ENCODE results near the gene SOST. TPM values are rescaled to one million over a fixed set of nuclear protein-coding genes. Genes with fewer than 3 reads are reported as not detected.

The SOST gene
- total and polyA plus RNA-seq, 2 donors (not counting 1 experiment from before 2014, with no cell fraction given): not detected

DNA sequence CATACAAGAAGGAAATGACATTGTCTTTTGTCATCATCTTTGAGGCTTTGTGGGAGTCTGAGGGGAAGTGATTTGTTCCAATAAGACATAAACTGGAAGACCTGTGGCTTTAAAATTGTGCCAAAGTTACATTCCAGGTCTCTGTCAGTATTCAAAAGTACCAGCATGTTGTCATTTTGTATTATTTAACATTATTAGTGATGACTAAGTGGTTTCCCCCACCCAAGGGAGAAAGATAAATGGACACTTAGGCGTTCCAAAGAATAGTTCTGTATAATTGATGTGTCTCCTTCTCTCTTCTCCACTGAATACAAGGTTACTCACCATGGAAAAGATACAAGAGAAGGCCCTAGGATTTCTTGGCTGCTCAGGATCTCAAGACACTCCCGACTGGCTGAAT, 25.5 kb upstream of the SOST start:
- no peak overlapping the region for H3K27ac Mint-ChIP-seq
- no peaks in the 10 kb centered on the region for H3K36me3 ChIP-seq (replicated peaks in 1 of 2; ENCODE audit: control extremely low read depth in 1 of 2, control insufficient read depth in 1 of 2, extremely low read depth in 1 of 2, insufficient read depth in 2 of 2, low read length in 1 of 2)
- no peak overlapping the region for H3K9ac ChIP-seq (ENCODE audit: low read length)
- no peak overlapping the region for H3K27ac ChIP-seq (ENCODE audit: low read length in 2 of 2)
- no peak overlapping the region for H2AFZ ChIP-seq (ENCODE audit: insufficient read depth, low read depth, low read length, poor library complexity, severe bottlenecking)
- H3K27me3 Mint-ChIP-seq: peaks cover 45% of the 10 kb centered on the region
- CTCF ChIA-PET: no interaction called here
- intact Hi-C loops (cut with micrococcal nuclease): no loop called here
- no peaks in the 10 kb centered on the region for H3K79me2 ChIP-seq (ENCODE audit: control insufficient read depth, insufficient read depth, low read length)
- peaks cover 0 to 33% (median 12%) of the 10 kb centered on the region in 4 experiments for H3K27me3 ChIP-seq (replicated peaks in 1 of 4; ENCODE audit: control extremely low read depth in 1 of 4, control insufficient read depth in 3 of 4, insufficient read depth in 4 of 4, low read length in 3 of 4)
- H3K4me1 ChIP-seq (ENCODE audit: control insufficient read depth in 2 of 2, insufficient read depth in 2 of 2, low read length in 2 of 2): peaks cover 6 to 9% of the 10 kb centered on the region in 2 donors
- 100% methylated on average over 1 of the region's 2 CpGs for WGBS (ENCODE audit: insufficient coverage)
- POLR2A ChIA-PET: interaction anchor here (0.6 kb wide), 1 partner anchor 35 kb away, joined by 7 read pairs; no protein-coding TSS in a partner anchor
- no peaks in the 10 kb centered on the region for H3K9me3 Mint-ChIP-seq (ENCODE audit: insufficient read depth)
- no peak overlapping the region for H3K4me2 ChIP-seq (replicated peaks; ENCODE audit: low read depth, low read length, poor library complexity, severe bottlenecking)
- H3K4me3 Mint-ChIP-seq: no peak overlapping the region
- H4K20me1 ChIP-seq (ENCODE audit: control insufficient read depth, insufficient read depth, low read length, poor library complexity, severe bottlenecking): no peaks in the 10 kb centered on the region
- H3K4me3 ChIP-seq (ENCODE audit: control extremely low read depth in 1 of 5, extremely low read depth in 1 of 5, insufficient read depth in 1 of 5, low read depth in 2 of 5, low read length in 4 of 5): no peak overlapping the region
- no peak for ATAC-seq (ENCODE audit: low read depth)
- peaks cover 3% of the 10 kb centered on the region for H3K4me1 Mint-ChIP-seq
- no peaks in the 10 kb centered on the region for H3K9me3 ChIP-seq (ENCODE audit: control extremely low read depth in 1 of 3, control insufficient read depth in 2 of 3, insufficient read depth in 1 of 3, low read length in 2 of 3)
- DNase-seq: no peak
- TF ChIP-seq EZH2 (IDR thresholded peaks at IDR 0.05; ENCODE audit: borderline replicate concordance, insufficient read depth, low read depth, low read length, poor library complexity, severe bottlenecking): no peak
- TF ChIP-seq, protein P1, sequence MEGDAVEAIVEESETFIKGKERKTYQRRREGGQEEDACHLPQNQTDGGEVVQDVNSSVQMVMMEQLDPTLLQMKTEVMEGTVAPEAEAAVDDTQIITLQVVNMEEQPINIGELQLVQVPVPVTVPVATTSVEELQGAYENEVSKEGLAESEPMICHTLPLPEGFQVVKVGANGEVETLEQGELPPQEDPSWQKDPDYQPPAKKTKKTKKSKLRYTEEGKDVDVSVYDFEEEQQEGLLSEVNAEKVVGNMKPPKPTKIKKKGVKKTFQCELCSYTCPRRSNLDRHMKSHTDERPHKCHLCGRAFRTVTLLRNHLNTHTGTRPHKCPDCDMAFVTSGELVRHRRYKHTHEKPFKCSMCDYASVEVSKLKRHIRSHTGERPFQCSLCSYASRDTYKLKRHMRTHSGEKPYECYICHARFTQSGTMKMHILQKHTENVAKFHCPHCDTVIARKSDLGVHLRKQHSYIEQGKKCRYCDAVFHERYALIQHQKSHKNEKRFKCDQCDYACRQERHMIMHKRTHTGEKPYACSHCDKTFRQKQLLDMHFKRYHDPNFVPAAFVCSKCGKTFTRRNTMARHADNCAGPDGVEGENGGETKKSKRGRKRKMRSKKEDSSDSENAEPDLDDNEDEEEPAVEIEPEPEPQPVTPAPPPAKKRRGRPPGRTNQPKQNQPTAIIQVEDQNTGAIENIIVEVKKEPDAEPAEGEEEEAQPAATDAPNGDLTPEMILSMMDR (IDR thresholded peaks at IDR 0.05): no peak

DNA sequence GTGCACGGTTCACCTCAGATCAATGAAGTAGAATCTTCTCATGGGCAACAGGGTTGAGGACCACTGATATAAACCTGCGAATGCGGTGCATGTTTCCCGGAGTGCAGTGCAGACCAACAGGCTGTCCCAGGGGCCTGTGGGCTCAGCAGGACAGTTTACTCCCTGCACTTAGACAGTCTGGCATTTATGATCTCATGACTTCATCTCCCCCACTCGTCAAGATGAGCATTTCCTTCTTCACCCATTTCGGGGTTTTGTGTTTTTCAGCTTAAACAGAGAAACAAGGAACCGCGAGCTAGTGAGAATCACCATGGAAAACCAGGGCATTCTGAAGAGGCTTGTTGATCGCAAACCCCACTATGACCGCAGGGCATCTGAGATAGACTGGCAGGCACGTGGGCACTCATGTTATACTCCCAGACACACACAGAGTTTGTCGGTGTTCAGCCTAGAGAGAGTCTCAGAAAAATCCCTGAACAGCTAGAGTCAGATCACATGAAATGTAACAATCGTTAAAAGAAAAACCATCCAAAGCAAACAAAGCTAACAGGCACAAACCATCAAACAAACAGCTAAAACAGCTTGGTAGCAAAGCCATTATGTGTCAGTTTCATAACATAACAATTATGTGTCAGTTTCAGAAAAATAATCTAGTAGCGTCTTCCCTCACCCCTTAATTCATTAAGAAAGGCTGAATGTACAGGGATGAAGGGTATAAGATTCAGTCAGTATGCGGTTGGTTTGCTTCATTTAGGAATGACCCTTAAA, 24.5 kb upstream of the SOST start:
- WGBS (ENCODE audit: insufficient coverage): 83% methylated on average over 13 of the region's 15 CpGs
- no peak overlapping the region for H3K4me2 ChIP-seq (replicated peaks; ENCODE audit: low read depth, low read length, poor library complexity, severe bottlenecking)
- Mint-ChIP-seq H3K9me3 (ENCODE audit: insufficient read depth) (no peaks in the 10 kb centered on the region), H3K27me3 (peaks cover 45% of the 10 kb centered on the region), H3K27ac (no peak overlapping the region), H3K4me3 (no peak overlapping the region), H3K4me1 (peaks cover 4% of the 10 kb centered on the region)
- no peaks in the 10 kb centered on the region for H3K79me2 ChIP-seq (ENCODE audit: control insufficient read depth, insufficient read depth, low read length)
- no peak overlapping the region for H3K9ac ChIP-seq (ENCODE audit: low read length)
- DNase-seq: no peak
- no peak for ATAC-seq (ENCODE audit: low read depth)
- H3K27ac ChIP-seq (ENCODE audit: low read length in 2 of 2): no peak overlapping the region
- no peaks in the 10 kb centered on the region for H3K9me3 ChIP-seq (ENCODE audit: control extremely low read depth in 1 of 3, control insufficient read depth in 2 of 3, insufficient read depth in 1 of 3, low read length in 2 of 3)
- intact Hi-C loops (cut with micrococcal nuclease): no loop called here
- no peak overlapping the region for H2AFZ ChIP-seq (ENCODE audit: insufficient read depth, low read depth, low read length, poor library complexity, severe bottlenecking)
- ChIA-PET CTCF (interaction anchor here (0.9 kb wide), 1 partner anchor 16 kb away, joined by 3 read pairs; no protein-coding TSS in a partner anchor), POLR2A (no interaction called here)
- no peaks in the 10 kb centered on the region for H3K36me3 ChIP-seq (replicated peaks in 1 of 2; ENCODE audit: control extremely low read depth in 1 of 2, control insufficient read depth in 1 of 2, extremely low read depth in 1 of 2, insufficient read depth in 2 of 2, low read length in 1 of 2)
- peaks cover 0 to 33% (median 12%) of the 10 kb centered on the region in 4 experiments for H3K27me3 ChIP-seq (replicated peaks in 1 of 4; ENCODE audit: control extremely low read depth in 1 of 4, control insufficient read depth in 3 of 4, insufficient read depth in 4 of 4, low read length in 3 of 4)
- peaks cover 6 to 10% of the 10 kb centered on the region in 2 donors for H3K4me1 ChIP-seq (ENCODE audit: control insufficient read depth in 2 of 2, insufficient read depth in 2 of 2, low read length in 2 of 2)
- H4K20me1 ChIP-seq (ENCODE audit: control insufficient read depth, insufficient read depth, low read length, poor library complexity, severe bottlenecking): no peaks in the 10 kb centered on the region
- H3K4me3 ChIP-seq (ENCODE audit: control extremely low read depth in 1 of 5, extremely low read depth in 1 of 5, insufficient read depth in 1 of 5, low read depth in 2 of 5, low read length in 4 of 5): no peak overlapping the region
- TF ChIP-seq, protein P1 (IDR thresholded peaks at IDR 0.05): no peak
- TF ChIP-seq EZH2 (IDR thresholded peaks at IDR 0.05; ENCODE audit: borderline replicate concordance, insufficient read depth, low read depth, low read length, poor library complexity, severe bottlenecking): no peak

Data from B cell (primary cell).